Activated CD4-positive, alpha-beta T cell treated with anti-CD3 and anti-CD28 coated beads for 36 hours (primary cell): Measurements from ENCODE around the gene SIGMAR1. TPM values are rescaled to one million over a fixed set of nuclear protein-coding genes. Genes with fewer than 3 reads are reported as not detected.
"Not testable (repeated sequence)": the region's sequence is repeated elsewhere in the genome, so short reads cannot be mapped to it uniquely, and the experiment has no call there.

Experiments used
- ATAC-seq: fragments of 200-7000 bp; cut with Tn5 transposase; one replicate; pipeline ENCODE4 v1.10.0; 2021; ENCODE audit warnings: mild to moderate bottlenecking, moderate library complexity
- CTCF ChIA-PET: fragments of 350-600 bp; sonication (Branson Sonifier 250); formaldehyde crosslinking; loops from one replicate; lab custom pipeline; 2021; ENCODE audit warnings: antibody characterized with exemption; lab: Charles Lee
- POLR2A ChIA-PET: fragments of 350-600 bp; sonication (Branson Sonifier 250); formaldehyde crosslinking; loops from one replicate; lab custom pipeline; 2021; ENCODE audit warnings: antibody characterized with exemption, inconsistent platforms; lab: Charles Lee
- DNase-seq: peaks from one replicate; pipeline ENCODE4 v3.0.0-alpha.2; 2020
- H3K27ac Mint-ChIP-seq: one replicate; pipeline ENCODE4 v1.8.0; 2021; ENCODE audit warnings: mixed read lengths
- H3K27me3 Mint-ChIP-seq: one replicate; pipeline ENCODE4 v1.8.0; 2021; ENCODE audit warnings: mixed read lengths
- H3K36me3 Mint-ChIP-seq: one replicate; pipeline ENCODE4 v1.8.0; 2021; ENCODE audit warnings: low read depth, mixed read lengths
- H3K4me1 Mint-ChIP-seq: one replicate; pipeline ENCODE4 v1.8.0; 2021; ENCODE audit warnings: mixed read lengths
- H3K4me3 Mint-ChIP-seq: one replicate; pipeline ENCODE4 v1.8.0; 2021; ENCODE audit warnings: mild to moderate bottlenecking, moderate library complexity, mixed read lengths
- H3K9me3 Mint-ChIP-seq: one replicate; pipeline ENCODE4 v1.8.0; 2021; ENCODE audit warnings: low read depth, mixed read lengths
- intact Hi-C, 2 experiments: fragments of 100-400 bp; cut with DNase I in 1 of 2; cut with micrococcal nuclease in 1 of 2; formaldehyde crosslinking; loops; one replicate each; pipeline versions ENCODE4 v1.14.2 to v1.15.1; 2022 to 2024; cut with DNase I, micrococcal nuclease
- total RNA-seq, 2 experiments: library from RNA; stranded (reverse); gene quantifications; one replicate each; pipeline ENCODE4 v1.2.3, GENCODE V29; 2021

The SIGMAR1 gene
- total RNA-seq, 2 experiments from 2014 or later, result 63.6 to 68.0 TPM

DNA sequence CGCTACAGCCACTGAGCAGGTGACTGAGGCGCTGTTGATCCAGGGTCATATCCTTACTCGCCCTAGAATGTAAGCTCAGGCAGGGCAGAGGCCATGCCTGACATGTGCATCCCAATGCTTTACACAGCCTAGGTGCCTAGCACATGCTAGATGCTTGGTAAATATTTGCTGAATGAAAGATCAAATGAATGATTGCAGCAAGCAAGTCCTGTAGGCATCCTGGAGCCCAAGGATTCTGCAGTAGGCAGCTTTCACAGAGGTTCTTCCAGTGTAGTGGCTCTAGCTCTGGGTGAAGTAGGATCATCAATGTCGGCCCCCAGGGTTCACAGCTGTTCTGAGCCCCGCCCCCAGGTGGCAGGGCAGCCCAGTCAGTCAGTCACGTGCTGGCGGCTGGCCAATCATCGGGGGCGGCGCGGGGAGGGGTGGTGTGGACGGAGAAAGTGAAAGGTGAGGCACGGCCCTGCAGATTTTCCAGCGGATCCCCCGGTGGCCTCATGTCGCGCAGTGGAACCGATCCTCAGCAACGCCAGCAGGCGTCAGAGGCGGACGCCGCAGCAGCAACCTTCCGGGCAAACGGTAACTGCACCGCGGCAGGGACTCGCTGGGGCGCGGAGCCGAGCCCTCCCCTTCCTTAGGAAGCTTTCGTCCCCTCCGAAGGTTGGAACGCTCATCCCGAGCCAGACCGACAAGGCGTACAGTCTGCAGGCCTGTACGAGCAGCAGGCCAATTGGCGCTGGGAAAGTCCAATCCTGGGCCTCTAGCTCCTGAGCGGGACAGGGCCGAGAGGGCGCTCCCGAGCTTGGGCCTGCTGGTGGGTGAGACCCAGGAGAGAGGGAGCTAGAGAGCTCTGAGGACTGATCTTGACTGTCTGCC lies 8.9 kb upstream of the SIGMAR1 start, which contains the start of gene GALT:
Gene GALT (plus strand): TSS at position 465 of the 873 bp plus-strand sequence. CDS start 30 bp downstream, at position 495.
- Mint-ChIP-seq H3K4me1 (peaks cover 26% of the 10 kb centered on the region), H3K9me3 (no peaks in the 10 kb centered on the region), H3K27me3 (no peaks in the 10 kb centered on the region), H3K36me3 (peaks cover 25% of the 10 kb centered on the region), H3K4me3 (peak within 1 kb of the TSS; percentile 91), H3K27ac (peak within 1 kb of the TSS; percentile 89)
- ChIA-PET POLR2A (interaction anchor here (0.7 to 1.5 kb wide), 5 partner anchors 9 to 1146 kb away, joined by 3 to 16 read pairs (median 3); partner anchors contain the start of genes ATOSB, RPP25L and SIGMAR1), CTCF (interaction anchor here (0.7 to 10.8 kb wide), 17 partner anchors 11 to 1013 kb away, joined by 3 to 131 read pairs (median 4); partner anchors contain the start of genes ARID3C, CCL27, DCTN3 and SIGMAR1)
- DNase-seq (peak; percentile 99), ATAC-seq (peak; percentile 90)
- intact Hi-C loops, result loop anchor here (1.0 to 5.0 kb wide), 7 partner anchors 8 to 341 kb away; partner anchors contain the start of genes DCTN3 (in 1 of the 2), DNAJB5 (in 1 of the 2), RPP25L (in 1 of the 2) and SIGMAR1 (in 1 of the 2)

DNA sequence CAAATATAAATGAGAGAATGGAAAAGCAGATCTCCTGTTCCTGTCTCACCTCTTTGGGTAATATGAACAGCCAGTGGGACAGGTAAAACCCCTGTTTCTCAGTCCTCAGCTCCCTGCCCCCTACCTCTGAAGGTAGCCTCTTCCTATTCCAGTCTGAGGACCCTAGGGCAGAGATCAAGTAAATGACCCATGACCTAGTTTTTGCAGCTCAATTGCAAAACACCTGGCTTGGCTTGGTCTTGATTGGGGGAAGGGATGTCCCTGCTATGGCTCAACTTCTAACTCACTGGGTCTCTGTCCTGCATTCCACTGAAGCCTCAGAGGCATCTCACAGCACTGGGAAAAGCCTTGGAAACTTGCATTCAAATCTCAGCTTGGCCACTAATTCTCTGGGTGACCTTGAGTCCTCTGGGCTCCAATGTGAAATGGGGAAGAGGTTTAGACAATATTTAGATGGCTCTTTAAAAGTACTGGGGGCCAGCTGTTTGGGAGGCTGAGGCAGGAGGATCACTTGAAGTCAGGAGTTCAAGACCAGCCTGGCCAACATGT lies 7.3 kb upstream of the SIGMAR1 start:
- POLR2A ChIA-PET, result no interaction called here
- Mint-ChIP-seq H3K9me3 (no peaks in the 10 kb centered on the region), H3K36me3 (peaks cover 25% of the 10 kb centered on the region), H3K27ac (no peak overlapping the region), H3K4me3 (no peak overlapping the region), H3K4me1 (peaks cover 28% of the 10 kb centered on the region), H3K27me3 (no peaks in the 10 kb centered on the region)
- no peak for DNase-seq
- ATAC-seq, result no peak
- intact Hi-C loops, result loop anchor here (5.0 kb wide), 2 partner anchors 33 to 342 kb away; partner anchors contain the start of genes DNAJB5 (in 1 of the 2) and RPP25L (in 1 of the 2)
- CTCF ChIA-PET, result interaction anchor here (0.7 to 10.8 kb wide), 10 partner anchors 10 to 831 kb away, joined by 3 to 131 read pairs (median 4); partner anchors contain the start of gene SIGMAR1

DNA sequence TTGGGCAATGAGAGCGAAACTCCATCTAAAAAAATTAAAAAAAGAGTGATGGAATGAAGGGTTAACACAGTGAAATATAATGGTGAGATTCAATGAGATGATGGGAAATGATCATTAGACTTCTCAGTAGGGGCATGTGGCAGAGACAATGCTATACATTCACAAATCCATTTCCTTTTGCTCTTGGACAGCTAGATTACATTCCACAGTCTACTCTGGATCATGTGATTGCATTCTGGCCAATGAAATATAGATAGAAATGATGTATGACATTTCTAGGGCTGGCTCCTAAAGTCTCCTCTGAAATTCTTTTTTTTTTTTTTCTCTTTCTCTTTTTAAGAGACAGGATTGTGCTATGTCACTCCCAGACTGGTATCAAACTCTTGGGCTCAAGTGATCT lies 5.1 kb upstream of the SIGMAR1 start:
- H3K4me1 Mint-ChIP-seq, result peaks cover 29% of the 10 kb centered on the region
- no peaks in the 10 kb centered on the region for H3K9me3 Mint-ChIP-seq
- no peak for DNase-seq
- POLR2A ChIA-PET, result no interaction called here
- ATAC-seq, result no peak
- H3K4me3 Mint-ChIP-seq, result no peak overlapping the region
- H3K36me3 Mint-ChIP-seq, result peaks cover 5% of the 10 kb centered on the region
- CTCF ChIA-PET, result interaction anchor here (1.0 to 10.8 kb wide), 4 partner anchors 8 to 60 kb away, joined by 3 to 131 read pairs (median 4); partner anchors contain the start of gene SIGMAR1
- no peak overlapping the region for H3K27ac Mint-ChIP-seq
- intact Hi-C loops, result no loop called here
- no peaks in the 10 kb centered on the region for H3K27me3 Mint-ChIP-seq

DNA sequence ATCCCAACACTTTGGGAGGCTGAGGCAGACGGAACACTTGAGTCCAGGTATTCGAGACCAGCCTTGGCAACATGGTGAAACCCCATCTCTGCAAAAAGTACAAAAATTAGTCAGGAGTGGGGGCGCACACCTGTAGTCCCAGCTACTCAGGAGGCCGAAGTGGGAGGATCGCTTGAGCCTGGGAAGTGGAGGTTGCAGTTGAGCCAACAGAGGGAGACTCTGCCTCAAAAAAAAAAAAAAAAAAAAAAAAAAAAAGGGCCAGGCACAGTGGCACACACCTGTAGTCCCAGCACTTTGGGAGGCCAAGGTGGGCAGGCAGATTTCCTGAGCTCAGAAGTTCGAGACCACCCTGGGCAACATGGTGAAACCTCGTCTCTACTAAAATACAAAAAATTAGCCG lies 1.7 kb upstream of the SIGMAR1 start:
- peaks cover 21% of the 10 kb centered on the region for H3K36me3 Mint-ChIP-seq
- H3K4me1 Mint-ChIP-seq, result peaks cover 36% of the 10 kb centered on the region
- H3K27me3 Mint-ChIP-seq, ATAC-seq, H3K27ac Mint-ChIP-seq, H3K4me3 Mint-ChIP-seq, H3K9me3 Mint-ChIP-seq, DNase-seq: not testable (repeated sequence)
- CTCF ChIA-PET, result interaction anchor here (1.5 to 8.3 kb wide), 3 partner anchors 8 to 60 kb away, joined by 6 to 131 read pairs (median 13); partner anchors contain the start of genes GALT and IL11RA
- intact Hi-C loops, result loop anchor here in 1 of 2 experiments (5.0 to 10.0 kb wide), 3 partner anchors 182 to 1175 kb away; partner anchors contain the start of genes DNAI1, FAM219A, HINT2 and SPAG8
- POLR2A ChIA-PET, result interaction anchor here (3.4 kb wide), 1 partner anchor 7 kb away, joined by 16 read pairs; the partner anchor contains the start of gene GALT

DNA sequence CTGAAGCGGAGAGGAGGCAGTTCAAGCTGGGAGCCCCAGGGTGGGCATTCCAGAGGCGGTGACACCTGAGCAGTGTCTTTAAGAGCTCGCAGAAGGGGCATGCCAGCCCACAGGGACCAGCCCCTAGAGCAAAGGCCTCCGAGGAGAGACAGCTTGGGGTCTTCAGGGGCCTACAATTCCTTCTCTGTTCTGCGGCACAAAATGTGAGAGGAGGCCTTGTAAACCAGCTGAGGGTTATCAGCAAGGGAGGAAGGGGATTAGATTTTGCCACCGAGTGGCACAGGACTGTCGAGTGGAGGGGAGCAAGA lies 505 bp upstream of the SIGMAR1 start:
- ATAC-seq, result no peak
- intact Hi-C loops, result loop anchor here (1.0 to 10.0 kb wide), 4 partner anchors 8 to 1177 kb away; partner anchors contain the start of genes DNAI1 (in 1 of the 2), FAM219A (in 1 of the 2), GALT (in 1 of the 2) and HINT2 (in 1 of the 2)
- DNase-seq, result peak; percentile 18
- Mint-ChIP-seq H3K4me1 (peaks cover 40% of the 10 kb centered on the region), H3K27me3 (no peaks in the 10 kb centered on the region), H3K4me3 (peak overlapping the region; percentile 84), H3K36me3 (peaks cover 21% of the 10 kb centered on the region), H3K27ac (peak overlapping the region; percentile 92), H3K9me3 (no peaks in the 10 kb centered on the region)
- CTCF ChIA-PET, result interaction anchor here (0.6 to 8.3 kb wide), 15 partner anchors 9 to 375 kb away, joined by 3 to 131 read pairs (median 4); partner anchors contain the start of genes DCTN3, GALT, IL11RA and RPP25L
- POLR2A ChIA-PET, result interaction anchor here (0.6 to 3.4 kb wide), 5 partner anchors 8 to 592 kb away, joined by 3 to 16 read pairs (median 4); partner anchors contain the start of genes DCTN3, DNAI1, FAM219A and GALT

DNA sequence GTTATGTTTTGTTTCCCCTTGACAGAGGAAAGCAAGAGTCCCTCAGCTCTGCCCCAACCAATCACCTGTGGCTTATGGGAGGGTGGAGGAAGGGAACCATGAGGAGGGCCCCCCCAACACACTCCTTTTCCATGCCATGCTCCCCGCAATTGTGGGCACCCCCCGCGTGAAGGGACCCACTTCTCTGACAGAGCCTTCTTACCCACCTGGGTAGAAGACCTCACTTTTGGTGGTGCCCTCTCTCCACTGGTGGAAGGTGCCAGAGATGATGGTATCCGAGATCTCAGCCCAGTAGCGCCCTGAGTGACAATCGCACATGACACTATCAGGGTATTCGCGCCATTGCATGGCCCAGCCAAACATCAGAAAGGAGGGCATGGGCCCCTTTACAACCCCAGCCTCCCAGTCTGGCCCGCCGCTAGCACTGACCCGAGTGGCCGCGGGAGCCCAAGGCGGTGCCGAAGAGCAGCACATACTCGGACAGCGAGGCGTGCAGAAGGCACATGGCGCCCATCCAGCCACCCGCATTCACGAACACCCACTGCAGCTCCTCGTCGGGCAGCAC lies 714 bp downstream of the SIGMAR1 start:
- POLR2A ChIA-PET, result interaction anchor here (0.5 to 3.4 kb wide), 5 partner anchors 10 to 28 kb away, joined by 3 to 16 read pairs (median 3); partner anchors contain the start of genes DCTN3 and GALT
- Mint-ChIP-seq H3K36me3 (peaks cover 21% of the 10 kb centered on the region), H3K27me3 (no peaks in the 10 kb centered on the region), H3K27ac (peak overlapping the region; percentile 87), H3K4me1 (peaks cover 40% of the 10 kb centered on the region), H3K9me3 (no peaks in the 10 kb centered on the region), H3K4me3 (peak overlapping the region; percentile 84)
- CTCF ChIA-PET, result interaction anchor here (0.8 to 8.3 kb wide), 12 partner anchors 10 to 233 kb away, joined by 3 to 131 read pairs (median 8); partner anchors contain the start of genes DCTN3, GALT, IL11RA and RPP25L
- DNase-seq (peak; percentile 41), ATAC-seq (peak; percentile 2)
- intact Hi-C loops, result loop anchor here (1.0 to 10.0 kb wide), 10 partner anchors 9 to 1178 kb away; partner anchors contain the start of genes DNAI1 (in 2 of the 2), FAM219A (in 2 of the 2), DCTN3 (in 1 of the 2) and GALT (in 1 of the 2)

DNA sequence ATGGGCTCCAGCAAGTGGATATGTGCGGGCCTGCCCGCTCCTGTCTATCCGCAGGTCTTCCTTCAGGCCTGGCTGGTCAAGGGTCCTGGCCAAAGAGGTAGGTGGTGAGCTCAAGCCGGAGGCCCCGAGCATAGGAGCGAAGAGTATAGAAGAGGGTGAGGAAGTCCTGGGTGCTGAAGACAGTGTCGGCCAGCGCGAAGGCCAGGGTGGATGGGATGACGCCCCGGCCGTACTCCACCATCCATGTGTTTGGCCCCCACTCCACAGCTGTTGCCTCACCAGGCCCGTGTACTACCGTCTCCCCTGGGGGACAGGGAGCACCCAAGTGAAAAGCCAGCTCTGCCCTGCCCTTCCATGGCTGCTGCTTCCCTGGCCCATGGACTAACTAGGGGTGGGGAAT lies 2.0 kb downstream of the SIGMAR1 start:
- DNase-seq (no peak), ATAC-seq (no peak)
- Mint-ChIP-seq H3K9me3 (no peaks in the 10 kb centered on the region), H3K27ac (no peak overlapping the region), H3K27me3 (peaks cover under 1% of the 10 kb centered on the region), H3K4me3 (peak overlapping the region; percentile 84), H3K4me1 (peaks cover 37% of the 10 kb centered on the region), H3K36me3 (peaks cover 21% of the 10 kb centered on the region)
- ChIA-PET POLR2A (interaction anchor here (1.8 kb wide), 1 partner anchor 16 kb away, joined by 4 read pairs; the partner anchor contains the start of gene DCTN3), CTCF (interaction anchor here (0.9 to 8.3 kb wide), 10 partner anchors 10 to 232 kb away, joined by 3 to 131 read pairs (median 20); partner anchors contain the start of genes DCTN3, GALT, IL11RA and RPP25L)
- intact Hi-C loops, result loop anchor here in 1 of 2 experiments (5.0 to 10.0 kb wide), 3 partner anchors 178 to 1179 kb away; partner anchors contain the start of genes DNAI1, FAM219A, HINT2 and SPAG8

DNA sequence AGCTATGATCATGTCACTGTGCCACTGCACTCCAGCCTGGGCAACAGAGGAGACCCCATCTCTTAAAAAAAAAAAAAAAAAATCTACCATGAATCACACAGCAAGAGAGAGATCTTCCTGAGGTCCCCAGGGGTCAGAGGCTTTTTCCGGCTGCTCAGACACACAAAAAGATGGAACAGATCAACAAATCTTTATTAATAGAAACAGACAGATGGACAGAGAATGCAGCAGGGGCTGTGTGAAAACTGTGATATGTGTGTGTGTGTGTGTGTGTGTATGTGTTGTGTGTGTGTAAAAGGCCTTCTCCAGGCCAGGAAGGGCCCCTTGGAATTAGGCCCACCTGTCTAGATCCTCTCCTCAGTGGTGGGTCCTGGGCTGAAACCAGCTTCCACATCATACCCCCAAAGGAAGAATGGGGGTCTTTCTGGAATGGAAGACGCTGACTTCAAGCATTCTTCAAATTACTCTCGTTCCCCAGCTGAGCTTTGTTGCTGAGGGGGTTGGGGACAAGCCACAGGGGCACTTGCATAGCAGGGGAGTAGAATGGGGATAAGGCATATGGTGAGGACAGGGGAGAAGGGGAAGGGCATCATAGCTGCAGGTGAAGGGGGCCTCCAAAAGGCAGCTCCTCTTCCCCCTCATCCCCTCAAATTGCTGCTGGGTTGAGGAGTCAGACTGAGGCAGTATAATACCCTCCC lies 2.9 kb downstream of the SIGMAR1 start:
- CTCF ChIA-PET, result interaction anchor here (0.6 to 8.3 kb wide), 32 partner anchors 9 to 1097 kb away, joined by 3 to 131 read pairs (median 4); partner anchors contain the start of genes CCL19, CCL27, DCTN3 and GALT
- H3K27me3 Mint-ChIP-seq, result peaks cover 7% of the 10 kb centered on the region
- H3K9me3 Mint-ChIP-seq, result no peaks in the 10 kb centered on the region

GRCh38 chr9:34633851-34634550 lies 3.6 kb downstream of the SIGMAR1 start:
- H3K9me3 Mint-ChIP-seq, result no peaks in the 10 kb centered on the region
- CTCF ChIA-PET, result interaction anchor here (0.6 to 8.3 kb wide), 32 partner anchors 9 to 1098 kb away, joined by 3 to 131 read pairs (median 4); partner anchors contain the start of genes CCL19, CCL27, DCTN3 and GALT
- DNase-seq (peak; percentile 87), ATAC-seq (peak; percentile 34)
- H3K36me3 Mint-ChIP-seq, result peaks cover 21% of the 10 kb centered on the region
- peaks cover 42% of the 10 kb centered on the region for H3K4me1 Mint-ChIP-seq
- intact Hi-C loops, result loop anchor here (1.0 to 10.0 kb wide), 3 partner anchors 14 to 1181 kb away; partner anchors contain the start of genes RPP25L (in 2 of the 2), DCTN3 (in 1 of the 2), HINT2 (in 1 of the 2) and SPAG8 (in 1 of the 2)
- H3K27me3 Mint-ChIP-seq, result peaks cover 12% of the 10 kb centered on the region
- H3K4me3 Mint-ChIP-seq, result no peak overlapping the region
- POLR2A ChIA-PET, result no interaction called here
- H3K27ac Mint-ChIP-seq, result no peak overlapping the region

More for the DNA sequence above, 2.9 kb downstream of the SIGMAR1 start:
- H3K4me3 Mint-ChIP-seq, result no peak overlapping the region
- POLR2A ChIA-PET, result no interaction called here
- intact Hi-C loops, result loop anchor here (1.0 to 10.0 kb wide), 5 partner anchors 14 to 1180 kb away; partner anchors contain the start of genes RPP25L (in 2 of the 2), DCTN3 (in 1 of the 2), DNAI1 (in 1 of the 2) and FAM219A (in 1 of the 2)
- peaks cover 21% of the 10 kb centered on the region for H3K36me3 Mint-ChIP-seq
- ATAC-seq (no peak), DNase-seq (no peak)
- no peak overlapping the region for H3K27ac Mint-ChIP-seq
- H3K4me1 Mint-ChIP-seq, result peaks cover 37% of the 10 kb centered on the region
